Trophoblast cell (in vitro differentiated cells and primary cell): ENCODE measurements around the gene WHAMM.

Experiments
- DNase-seq, 2 donors: peaks; one replicate each; pipeline ENCODE4 v3.0.0-alpha.2; 2016
- H2AFZ ChIP-seq: 2 replicates; pipeline ENCODE4 v1.6.1; 2013; ENCODE audit warnings: low read length, moderate library complexity, mild to moderate bottlenecking; ENCODE audit not compliant: insufficient read depth, poor library complexity
- H2AK5ac ChIP-seq: 2 replicates; pipeline ENCODE4 v1.6.1; 2013; ENCODE audit warnings: mild to moderate bottlenecking, low read length
- H2BK120ac ChIP-seq: 2 replicates; pipeline ENCODE4 v1.6.1; 2013; ENCODE audit warnings: low read length, mild to moderate bottlenecking, moderate library complexity; ENCODE audit not compliant: insufficient read depth, poor library complexity
- H2BK12ac ChIP-seq: 2 replicates; pipeline ENCODE4 v1.6.1; 2013; ENCODE audit warnings: mild to moderate bottlenecking, low read length, moderate library complexity
- H2BK5ac ChIP-seq: 2 replicates; pipeline ENCODE4 v1.6.1; 2013; ENCODE audit warnings: low read length, low read depth, moderate library complexity, mild to moderate bottlenecking; ENCODE audit not compliant: poor library complexity
- H3K14ac ChIP-seq: 2 replicates; pipeline ENCODE4 v1.6.1; 2013; ENCODE audit warnings: mild to moderate bottlenecking, low read length
- H3K18ac ChIP-seq: 2 replicates; pipeline ENCODE4 v1.6.1; 2013; ENCODE audit warnings: mild to moderate bottlenecking, low read length
- H3K23ac ChIP-seq: 2 replicates; pipeline ENCODE4 v1.6.1; 2013; ENCODE audit warnings: low read length
- H3K27ac ChIP-seq: 2 replicates; pipeline ENCODE4 v1.5.1; 2013; ENCODE audit warnings: low read depth, mild to moderate bottlenecking, inconsistent platforms, low read length, moderate library complexity
- H3K27me3 ChIP-seq: 2 replicates; pipeline ENCODE4 v1.6.1; 2013; ENCODE audit warnings: inconsistent platforms, mild to moderate bottlenecking, low read length, moderate library complexity; ENCODE audit not compliant: insufficient read depth
- H3K36me3 ChIP-seq, 2 experiments: 1 replicate in 1 of 2; 2 replicates in 1 of 2; pipeline ENCODE4 v1.6.1; 2013; ENCODE audit warnings: low read length in 2 of 2, mild to moderate bottlenecking in 2 of 2, moderate library complexity in 1 of 2; ENCODE audit not compliant: insufficient read depth in 2 of 2, control insufficient read depth in 1 of 2
- H3K4ac ChIP-seq: 2 replicates; pipeline ENCODE4 v1.6.1; 2013; ENCODE audit warnings: low read depth, mild to moderate bottlenecking, low read length, moderate library complexity
- H3K4me1 ChIP-seq, 2 experiments: 1 replicate in 1 of 2; 2 replicates in 1 of 2; pipeline ENCODE4 v1.6.1; 2013; ENCODE audit warnings: low read length in 2 of 2, mild to moderate bottlenecking in 2 of 2, moderate library complexity in 1 of 2; ENCODE audit not compliant: insufficient read depth in 2 of 2, control insufficient read depth in 1 of 2
- H3K4me2 ChIP-seq: 2 replicates; pipeline ENCODE4 v1.6.1; 2013; ENCODE audit warnings: inconsistent platforms, mild to moderate bottlenecking, low read length, moderate library complexity
- H3K4me3 ChIP-seq: 2 replicates; pipeline ENCODE4 v1.5.1; 2013; ENCODE audit warnings: mild to moderate bottlenecking, low read depth, low read length, inconsistent platforms
- H3K79me1 ChIP-seq: one replicate; pipeline ENCODE4 v1.6.1; 2013; ENCODE audit warnings: low read length
- H3K79me2 ChIP-seq: 2 replicates; pipeline ENCODE4 v1.6.1; 2013; ENCODE audit warnings: low read length, mild to moderate bottlenecking; ENCODE audit not compliant: control insufficient read depth, insufficient read depth, poor library complexity
- H3K9ac ChIP-seq: 2 replicates; pipeline ENCODE4 v1.6.1; 2013; ENCODE audit warnings: mild to moderate bottlenecking, low read length
- H3K9me3 ChIP-seq: 2 replicates; pipeline ENCODE4 v1.6.1; 2013; ENCODE audit warnings: low read depth, mild to moderate bottlenecking, control low read depth, inconsistent platforms, low read length; ENCODE audit not compliant: insufficient read depth
- H4K12ac ChIP-seq: 2 replicates; pipeline ENCODE4 v1.6.1; 2013; ENCODE audit warnings: low read depth, mild to moderate bottlenecking, low read length, moderate library complexity
- H4K8ac ChIP-seq: 2 replicates; pipeline ENCODE4 v1.6.1; 2013; ENCODE audit warnings: low read depth, mild to moderate bottlenecking, low read length, moderate library complexity
- H4K91ac ChIP-seq: one replicate; pipeline ENCODE4 v1.6.1; 2013; ENCODE audit warnings: low read depth, mild to moderate bottlenecking, low read length, moderate library complexity
- WGBS: extraction: QIAGEN DNeasy Blood & Tissue Kit; methylation state at CpG from one replicate; pipeline ENCODE4 v1.1.7; 2013; ENCODE audit warnings: missing lambda C conversion rate; ENCODE audit not compliant: insufficient read length, insufficient coverage; ENCODE audit errors: extremely low coverage; 5-methylcytosine and 5-hydroxymethylcytosine counted together

The WHAMM gene

GRCh38 chr15:82789491-82789890, 19.9 kb upstream of the WHAMM start:
- Histone ChIP-seq H3K18ac (no peak overlapping the region), H3K79me2 (no peaks in the 10 kb centered on the region), H3K4me2 (no peak overlapping the region), H3K27me3 (no peaks in the 10 kb centered on the region), H3K14ac (no peak overlapping the region), H3K9ac (no peak overlapping the region), H2AFZ (no peak overlapping the region), H3K23ac (no peak overlapping the region), H3K4ac (no peak overlapping the region), H2BK5ac (no peak overlapping the region), H4K8ac (no peak overlapping the region), H4K12ac (no peak overlapping the region), H3K4me3 (no peak overlapping the region), H2BK12ac (no peak overlapping the region), H3K9me3 (peaks cover 1% of the 10 kb centered on the region), H2AK5ac (no peak overlapping the region), H3K79me1 (no peaks in the 10 kb centered on the region), H2BK120ac (no peak overlapping the region), H3K27ac (no peak overlapping the region), H3K4me1 (no peaks in the 10 kb centered on the region), H4K91ac (no peak overlapping the region), H3K36me3 (no peaks in the 10 kb centered on the region)
- WGBS, result no CpG with 5 or more reads among the region's 1 CpG
- peak in 1 of 2 donors; percentile 58 for DNase-seq

GRCh38 chr15:82790321-82790720, 19.1 kb upstream of the WHAMM start:
- H3K79me1 ChIP-seq, result no peaks in the 10 kb centered on the region
- H3K9me3 ChIP-seq, result peaks cover 1% of the 10 kb centered on the region
- no peak overlapping the region for H3K9ac ChIP-seq
- no peak overlapping the region for H2BK12ac ChIP-seq
- H3K36me3 ChIP-seq, result no peaks in the 10 kb centered on the region
- H2AFZ ChIP-seq, result no peak overlapping the region
- no peak overlapping the region for H3K27ac ChIP-seq
- H2AK5ac ChIP-seq, result no peak overlapping the region
- H3K14ac ChIP-seq, result no peak overlapping the region
- no peak overlapping the region for H4K12ac ChIP-seq
- H2BK5ac ChIP-seq, result no peak overlapping the region
- H3K23ac ChIP-seq, result no peak overlapping the region
- WGBS, result no CpG with 5 or more reads among the region's 11 CpGs
- no peaks in the 10 kb centered on the region for H3K27me3 ChIP-seq
- H4K8ac ChIP-seq, result no peak overlapping the region
- H3K4ac ChIP-seq, result no peak overlapping the region
- no peak overlapping the region for H3K4me3 ChIP-seq
- H3K4me1 ChIP-seq, result no peaks in the 10 kb centered on the region
- H3K79me2 ChIP-seq, result no peaks in the 10 kb centered on the region
- no peak overlapping the region for H3K4me2 ChIP-seq
- H4K91ac ChIP-seq, result no peak overlapping the region
- no peak overlapping the region for H2BK120ac ChIP-seq
- DNase-seq, result no peak
- H3K18ac ChIP-seq, result no peak overlapping the region

- no peaks in the 10 kb centered on the region for H3K36me3 ChIP-seq
- no peak overlapping the region for H3K27ac ChIP-seq
Measured at GRCh38 chr15:82792068-82792467, 17.4 kb upstream of the WHAMM start.

GRCh38 chr15:82793737-82794136, 15.7 kb upstream of the WHAMM start:
- Histone ChIP-seq H4K8ac (no peak overlapping the region), H3K27me3 (no peaks in the 10 kb centered on the region), H3K36me3 (no peaks in the 10 kb centered on the region), H3K79me2 (no peaks in the 10 kb centered on the region), H2BK5ac (no peak overlapping the region), H3K9ac (no peak overlapping the region), H2BK120ac (no peak overlapping the region), H3K4me3 (no peak overlapping the region), H2BK12ac (no peak overlapping the region), H3K4ac (no peak overlapping the region), H3K14ac (no peak overlapping the region), H3K23ac (no peak overlapping the region), H3K27ac (no peak overlapping the region), H2AK5ac (no peak overlapping the region), H4K12ac (no peak overlapping the region), H3K4me1 (no peaks in the 10 kb centered on the region), H4K91ac (no peak overlapping the region), H3K79me1 (no peaks in the 10 kb centered on the region), H3K18ac (no peak overlapping the region), H2AFZ (no peak overlapping the region), H3K9me3 (no peaks in the 10 kb centered on the region), H3K4me2 (no peak overlapping the region)
- no peak for DNase-seq

More at GRCh38 chr15:82792068-82792467, 17.4 kb upstream of the WHAMM start:
- H3K9me3 ChIP-seq, result no peaks in the 10 kb centered on the region
- no peak overlapping the region for H2BK120ac ChIP-seq
- H4K91ac ChIP-seq, result no peak overlapping the region
- H3K4me1 ChIP-seq, result no peaks in the 10 kb centered on the region
- no peak overlapping the region for H4K8ac ChIP-seq
- H3K23ac ChIP-seq, result no peak overlapping the region
- WGBS, result no CpG with 5 or more reads among the region's 1 CpG
- no peak overlapping the region for H3K18ac ChIP-seq
- peak in 1 of 2 donors; percentile 18 for DNase-seq
- no peak overlapping the region for H2AFZ ChIP-seq
- H4K12ac ChIP-seq, result no peak overlapping the region
- H2BK5ac ChIP-seq, result no peak overlapping the region
- no peaks in the 10 kb centered on the region for H3K79me1 ChIP-seq
- H2AK5ac ChIP-seq, result no peak overlapping the region
- H3K4me2 ChIP-seq, result no peak overlapping the region
- H3K27me3 ChIP-seq, result no peaks in the 10 kb centered on the region
- H3K14ac ChIP-seq, result no peak overlapping the region
- no peak overlapping the region for H3K4ac ChIP-seq
- no peak overlapping the region for H2BK12ac ChIP-seq
- H3K4me3 ChIP-seq, result no peak overlapping the region
- H3K79me2 ChIP-seq, result no peaks in the 10 kb centered on the region
- no peak overlapping the region for H3K9ac ChIP-seq
